DND-41 (cell line): ENCODE results near the gene ZNF770.

ENCODE experiments used
- CTCF ChIP-seq: IDR thresholded peaks from 2 replicates; pipeline ENCODE4 v1.5.1; 2012; ENCODE audit warnings: borderline replicate concordance, low read length, moderate library complexity, mild to moderate bottlenecking; ENCODE audit not compliant: poor library complexity, severe bottlenecking; ENCODE audit errors: extremely low read depth
- EZH2 ChIP-seq: IDR thresholded peaks from 3 replicates; pipeline ENCODE4 v1.6.1; 2012; ENCODE audit warnings: borderline replicate concordance, low read depth, mild to moderate bottlenecking, moderate library complexity, low read length, inconsistent platforms; ENCODE audit not compliant: severe bottlenecking

- TF ChIP-seq CTCF = no peak
- TF ChIP-seq EZH2 = no peak
These were observed 19.3 kb upstream of the ZNF770 start for GRCh38 chr15:35007397-35007796.
